ENCODE data around the gene NQO1.

NQO1 gene

DNA sequence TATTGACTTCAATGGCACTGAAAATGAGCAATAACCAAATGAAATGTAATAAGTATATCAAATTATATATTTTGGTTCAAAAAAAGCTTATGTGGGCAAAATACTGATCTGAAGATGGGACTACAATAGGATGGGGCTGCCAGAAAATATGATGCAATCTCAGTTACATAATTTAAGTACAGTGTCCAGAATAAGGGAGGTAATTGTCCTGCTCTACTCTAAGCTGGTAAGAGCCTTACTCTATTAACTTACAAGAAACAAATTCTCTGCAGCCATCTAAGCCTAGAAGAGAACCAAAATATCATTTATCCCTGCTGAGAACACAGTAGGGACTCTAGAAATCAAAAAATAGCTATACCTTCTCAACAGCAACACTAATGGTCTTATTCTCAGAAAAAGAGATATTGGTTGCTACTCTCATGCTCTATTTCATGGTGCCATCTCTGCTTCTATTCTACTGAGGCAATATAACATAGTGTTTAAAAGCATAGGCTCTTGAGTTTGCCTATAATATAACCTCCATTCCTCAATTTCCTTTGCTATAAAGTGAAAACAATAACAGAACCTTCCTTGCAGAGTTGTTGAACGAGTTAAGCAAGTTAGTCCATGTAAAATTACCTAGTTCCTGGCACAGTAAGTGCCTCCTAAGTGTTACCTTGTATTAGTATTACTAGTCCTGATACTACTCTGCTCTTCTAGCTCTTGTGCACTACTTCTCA, 19.9 kb downstream of the NQO1 start:
- DNase-seq: no peak

DNA sequence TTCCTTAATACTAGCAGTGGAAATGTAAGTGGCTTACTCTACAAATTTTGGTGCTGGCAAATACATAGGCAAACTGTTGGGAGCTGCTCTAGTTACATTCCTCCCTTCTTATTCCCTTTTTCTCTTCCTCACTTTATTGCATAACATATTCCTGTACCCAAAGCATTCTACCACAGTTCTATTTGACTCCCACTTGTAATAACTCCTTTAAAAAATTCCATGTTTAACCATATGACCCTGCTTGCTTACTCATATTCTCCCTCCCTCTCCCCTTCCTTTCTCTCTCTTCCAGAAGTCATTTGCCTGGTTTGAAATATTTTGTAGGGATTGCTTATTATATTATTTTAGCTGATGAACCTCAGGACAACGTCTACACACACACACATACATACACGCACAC, 22.7 kb downstream of the NQO1 start:
- DNase-seq: no peak

DNA sequence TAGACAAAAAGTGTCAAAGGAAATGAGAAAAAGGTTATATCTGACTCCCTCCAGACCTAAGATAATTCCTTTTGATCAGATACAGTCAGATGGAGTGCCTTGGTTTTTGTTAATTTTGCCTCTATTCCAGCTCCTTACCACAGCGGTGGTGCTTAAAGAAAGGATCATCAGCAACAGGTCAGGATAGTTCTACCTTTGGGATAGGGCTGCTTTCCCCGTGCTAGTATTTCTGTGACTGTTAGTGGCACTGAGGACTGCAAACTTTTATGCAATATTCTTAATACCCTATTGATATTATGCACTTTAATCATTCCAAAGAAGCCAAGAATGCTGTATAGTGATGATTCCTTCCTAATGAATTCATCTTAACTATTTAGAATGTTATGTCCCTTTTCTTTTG, 24.5 kb downstream of the NQO1 start:
- DNase-seq: no peak

DNA sequence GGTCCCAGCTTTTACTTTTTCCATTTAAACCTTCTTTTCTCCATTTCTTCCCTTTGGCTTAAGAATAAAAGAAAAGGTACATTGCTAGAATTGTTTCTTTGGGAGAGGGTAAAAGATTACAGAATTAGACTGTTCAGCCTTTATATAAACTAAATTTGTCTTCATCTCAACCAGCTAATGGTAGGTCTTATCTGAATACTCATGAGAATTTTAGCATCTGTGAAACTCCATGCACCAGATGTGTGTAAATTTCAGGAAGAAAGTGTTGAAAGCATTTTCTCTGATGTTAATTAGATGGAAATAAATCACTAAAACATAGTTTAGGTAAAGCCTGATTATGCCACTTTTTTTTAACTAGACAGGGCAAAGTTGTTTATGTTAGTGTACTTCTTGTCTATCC, 24.9 kb downstream of the NQO1 start:
- no peak for DNase-seq

DNA sequence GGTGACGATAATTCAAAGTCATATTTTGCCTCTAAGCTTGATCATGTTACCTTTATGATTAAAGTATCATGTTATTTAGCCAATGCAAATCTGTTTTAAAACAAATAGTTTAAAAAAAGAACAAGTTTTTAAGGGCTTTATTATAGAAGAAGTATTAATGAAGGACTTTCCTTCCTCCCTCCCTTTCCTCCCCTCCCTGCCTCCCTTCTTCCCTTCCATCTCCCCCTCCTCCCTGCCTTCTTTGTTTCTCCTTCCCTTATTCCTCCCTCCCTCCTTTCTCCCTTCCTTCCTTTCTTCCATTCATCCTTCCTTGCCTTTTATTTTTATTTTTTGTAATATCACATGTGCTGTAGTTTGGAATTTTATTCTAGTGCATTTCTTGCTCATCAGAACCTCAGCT, 26.4 kb downstream of the NQO1 start:
- no peak for DNase-seq

DNA sequence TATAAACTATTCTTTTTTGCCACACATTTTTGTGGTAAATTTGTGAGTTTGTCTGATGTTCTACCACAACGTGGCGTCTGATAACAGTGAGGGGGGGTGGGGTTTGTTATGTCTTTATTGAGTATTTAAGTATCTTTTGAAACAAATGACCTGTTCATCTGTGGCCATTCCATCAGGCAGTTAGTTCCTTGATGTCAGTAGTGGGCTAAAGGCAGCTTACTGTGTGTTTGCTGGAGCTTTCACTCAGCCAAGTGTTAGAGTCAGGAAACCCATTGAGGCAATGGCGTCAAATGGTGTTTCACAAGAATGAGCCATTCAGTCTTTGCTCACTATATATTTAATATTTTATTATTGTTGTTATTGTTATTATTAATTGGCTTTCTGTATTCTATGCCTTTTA, 28.0 kb downstream of the NQO1 start:
- DNase-seq: no peak

DNA sequence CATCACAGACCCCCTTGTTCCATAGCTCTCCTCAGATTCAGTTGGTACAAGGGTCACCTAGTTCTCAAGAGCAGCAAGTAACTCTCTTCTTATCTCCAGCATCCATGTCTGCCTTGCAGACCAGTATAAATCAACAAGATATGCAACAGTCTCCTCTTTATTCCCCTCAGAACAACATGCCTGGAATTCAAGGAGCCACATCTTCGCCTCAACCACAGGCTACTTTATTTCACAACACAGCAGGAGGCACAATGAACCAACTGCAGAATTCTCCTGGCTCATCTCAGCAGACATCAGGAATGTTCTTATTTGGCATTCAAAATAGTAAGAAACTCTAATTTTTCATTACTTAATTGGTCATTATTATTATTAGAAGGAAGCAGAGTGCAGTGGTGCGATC, 32.4 kb downstream of the NQO1 start:
- DNase-seq: no peak

DNA sequence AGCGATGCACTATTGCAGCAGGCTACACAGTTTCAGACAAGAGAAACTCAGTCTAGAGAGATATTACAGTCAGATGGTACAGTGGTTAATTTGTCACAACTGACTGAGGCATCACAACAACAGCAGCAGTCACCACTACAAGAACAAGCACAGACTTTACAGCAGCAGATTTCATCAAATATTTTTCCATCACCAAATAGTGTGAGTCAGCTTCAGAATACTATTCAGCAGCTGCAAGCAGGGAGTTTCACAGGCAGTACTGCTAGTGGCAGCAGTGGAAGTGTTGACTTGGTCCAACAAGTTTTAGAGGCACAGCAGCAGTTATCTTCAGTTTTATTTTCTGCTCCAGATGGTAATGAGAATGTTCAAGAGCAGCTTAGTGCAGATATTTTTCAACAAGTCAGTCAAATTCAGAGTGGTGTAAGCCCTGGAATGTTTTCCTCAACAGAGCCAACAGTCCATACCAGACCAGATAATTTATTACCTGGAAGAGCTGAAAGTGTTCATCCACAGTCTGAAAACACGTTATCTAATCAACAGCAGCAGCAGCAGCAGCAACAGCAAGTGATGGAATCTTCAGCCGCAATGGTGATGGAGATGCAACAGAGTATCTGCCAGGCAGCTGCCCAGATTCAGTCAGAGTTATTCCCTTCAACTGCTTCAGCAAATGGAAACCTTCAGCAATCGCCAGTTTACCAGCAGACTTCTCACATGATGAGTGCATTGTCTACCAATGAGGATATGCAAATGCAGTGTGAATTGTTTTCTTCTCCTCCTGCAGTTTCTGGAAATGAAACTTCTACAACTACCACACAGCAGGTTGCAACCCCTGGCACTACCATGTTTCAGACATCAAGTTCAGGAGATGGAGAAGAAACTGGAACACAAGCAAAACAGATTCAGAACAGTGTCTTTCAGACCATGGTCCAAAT, 34.1 kb downstream of the NQO1 start:
- no peak for DNase-seq

DNA sequence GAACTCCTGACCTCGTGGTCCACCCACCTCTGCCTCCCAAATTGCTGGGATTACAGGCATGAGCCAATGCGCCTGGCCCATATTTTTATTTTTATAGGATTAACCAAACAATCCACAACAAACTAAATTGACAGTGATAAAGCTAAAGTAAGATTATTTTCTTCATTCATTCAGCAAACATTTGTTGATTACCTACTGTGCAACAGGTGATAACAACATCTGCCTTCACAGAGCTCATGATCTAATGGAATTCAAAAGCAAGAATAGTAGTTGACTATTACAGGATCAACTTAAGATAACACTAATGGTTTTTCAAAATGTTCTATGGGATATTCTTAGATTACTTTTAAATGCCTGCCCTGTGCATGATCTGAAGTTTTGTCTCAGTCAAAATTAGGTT, 37.8 kb downstream of the NQO1 start:
- no peak for DNase-seq

DNA sequence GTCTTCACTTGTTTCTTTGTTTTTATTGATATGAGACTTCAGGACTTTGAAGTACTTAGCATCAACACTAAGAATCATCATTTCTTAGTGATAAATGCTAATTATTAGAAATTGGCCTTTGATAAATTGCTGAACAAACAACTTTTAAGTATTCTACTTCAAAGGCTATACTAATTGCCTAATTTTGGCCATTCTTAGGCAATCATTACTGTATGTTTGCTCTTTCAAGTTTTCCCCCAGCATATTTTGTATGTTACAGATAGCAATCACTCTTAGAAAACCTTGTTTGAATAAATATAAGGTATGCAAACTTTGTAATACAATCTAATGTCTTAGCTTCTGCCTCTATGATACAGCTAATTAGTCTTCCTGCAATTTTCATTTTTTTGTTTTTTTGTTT, 46.0 kb downstream of the NQO1 start:
- DNase-seq: no peak

DNA sequence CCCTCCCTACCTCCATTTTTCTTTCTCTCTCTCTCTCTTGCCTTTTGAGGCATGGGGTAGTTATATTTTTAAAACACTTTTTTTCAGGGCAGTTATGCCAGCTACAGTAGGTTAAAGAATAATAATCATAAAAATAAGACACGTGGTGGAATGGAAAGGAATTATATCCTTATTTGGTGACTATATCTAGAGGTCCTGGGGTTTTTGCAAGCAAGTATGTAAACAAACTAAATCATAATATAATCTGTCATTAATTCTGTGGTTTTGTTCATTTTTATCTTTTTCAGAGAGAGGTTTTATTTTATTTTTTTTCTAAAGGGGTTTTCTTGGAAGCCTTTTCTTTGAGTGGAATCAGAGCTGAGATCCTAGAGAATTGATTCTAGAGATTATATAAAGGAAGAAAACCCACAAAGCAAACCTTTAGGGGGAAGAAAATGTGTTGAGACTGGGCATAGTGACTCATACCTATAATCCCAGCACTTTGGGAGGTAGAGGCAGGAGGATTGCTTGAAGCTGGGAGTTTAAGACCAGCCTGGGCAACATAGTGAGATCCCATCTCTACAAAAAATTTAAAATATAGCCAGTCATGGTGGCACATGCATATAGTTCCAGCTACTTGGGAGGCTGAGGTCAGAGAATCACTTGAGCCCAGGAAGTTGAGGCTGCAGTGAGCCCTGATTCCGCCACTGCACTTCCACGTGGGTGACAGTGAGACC, 53.2 kb downstream of the NQO1 start:
- no peak for DNase-seq

DNA sequence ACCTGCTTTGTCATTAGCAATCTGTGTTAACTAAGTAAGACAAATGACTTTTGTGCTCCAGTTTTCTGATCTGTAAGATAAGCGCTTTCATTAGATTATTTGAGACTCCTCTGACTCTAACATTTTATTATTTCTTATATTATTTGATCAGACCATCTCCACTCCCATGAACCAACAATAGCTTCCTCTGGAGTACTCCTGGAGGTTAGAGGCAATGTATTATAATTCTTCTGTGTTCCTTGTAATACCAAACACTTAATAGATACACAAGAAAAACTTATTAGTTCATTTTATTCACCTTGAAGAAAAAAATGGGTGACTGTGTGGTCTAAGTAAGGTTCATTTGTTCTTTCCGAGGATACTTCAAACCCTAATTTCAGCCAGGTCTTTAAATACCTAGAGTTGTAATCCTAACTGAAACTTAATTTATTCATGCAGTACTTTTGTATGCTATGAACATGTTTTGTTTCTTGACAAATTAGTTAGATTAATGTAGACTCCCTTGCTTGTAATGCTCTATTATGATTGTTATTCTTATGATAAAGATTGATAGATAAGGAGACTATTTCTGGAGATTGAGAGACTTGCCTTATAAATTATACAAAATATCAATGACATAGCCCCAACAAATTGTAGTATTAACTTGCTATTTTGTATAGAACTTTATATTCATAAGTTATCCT, 53.9 kb downstream of the NQO1 start:
- no peak for DNase-seq

DNA sequence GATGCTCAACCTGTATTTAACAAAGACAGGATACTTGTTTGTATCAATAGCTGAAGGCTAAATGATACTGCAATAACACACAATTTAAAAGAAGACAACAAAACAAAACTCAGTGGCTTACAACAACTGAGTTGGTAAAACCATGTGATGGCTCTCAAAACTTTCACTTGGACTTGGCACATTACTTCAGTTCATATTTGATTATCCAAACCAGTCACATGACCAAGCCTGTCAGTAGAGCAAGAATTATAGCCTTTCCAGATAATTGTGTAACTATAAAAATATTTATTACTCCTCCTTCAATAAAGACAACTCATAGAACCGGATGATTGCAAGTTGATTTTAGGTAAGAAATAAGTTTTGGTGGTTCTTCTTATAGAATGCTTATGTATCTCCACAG, 56.8 kb downstream of the NQO1 start:
- DNase-seq: no peak

DNA sequence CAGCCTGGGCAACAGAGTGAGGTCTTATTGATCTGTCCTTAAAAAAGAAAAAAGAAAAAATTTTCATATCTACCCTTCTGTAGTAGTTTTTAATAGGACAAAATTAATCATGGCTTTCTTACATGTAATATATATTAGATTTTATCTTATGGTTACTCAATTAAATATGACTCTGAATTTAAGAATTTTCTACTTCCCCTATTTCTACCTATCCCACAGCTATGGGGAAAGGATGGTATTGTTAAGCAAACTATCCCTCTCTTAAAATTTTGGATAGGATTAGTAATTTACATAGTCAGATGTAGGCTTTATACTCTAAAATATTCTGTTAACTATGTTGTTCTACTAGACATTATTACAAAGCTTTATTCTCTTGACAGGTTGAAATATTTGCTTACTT, 62.5 kb downstream of the NQO1 start:
- no peak for DNase-seq

DNA sequence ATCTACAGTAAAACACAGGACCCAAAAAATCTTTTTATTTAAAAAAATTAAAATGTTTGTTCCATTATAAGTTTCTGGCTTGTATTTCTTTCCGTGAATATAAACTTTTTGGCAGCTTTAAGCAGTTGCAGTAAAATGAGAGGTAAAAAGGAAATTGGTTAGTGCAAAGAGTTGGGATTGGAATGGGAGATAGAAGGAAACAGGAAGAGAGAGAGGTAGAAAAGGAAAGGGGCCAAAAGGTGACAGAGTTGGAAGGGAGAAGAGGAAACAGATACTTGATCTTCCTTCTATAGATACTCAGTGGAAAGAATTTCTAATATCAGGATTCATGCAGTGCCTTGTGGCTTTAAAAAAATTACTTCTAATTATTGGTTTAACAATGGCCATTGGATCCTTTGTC, 63.5 kb downstream of the NQO1 start:
- DNase-seq: no peak

DNA sequence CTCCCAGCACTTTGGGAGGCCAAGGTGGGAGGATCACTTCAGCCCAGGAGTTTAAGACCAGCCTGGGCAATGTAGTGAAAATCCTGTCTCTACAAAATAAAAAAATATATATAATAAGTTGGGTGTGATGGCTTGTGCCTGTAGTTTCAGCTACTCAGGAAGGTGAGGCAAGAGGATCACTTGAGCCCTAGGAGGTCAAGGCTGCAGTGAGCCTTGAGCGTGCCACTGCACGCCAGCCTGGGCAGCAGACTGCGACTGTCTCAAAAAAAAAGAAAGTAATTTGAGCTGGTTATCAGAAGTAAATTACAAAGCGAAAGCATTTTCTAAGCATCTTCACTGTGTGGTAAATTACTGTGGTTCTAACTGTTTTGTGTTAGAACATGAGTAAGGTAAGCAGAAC, 66.2 kb downstream of the NQO1 start:
- no peak for DNase-seq
